ENCODE data around the gene GRID1.

GRCh38 chr10:85643845-85644525 lies 722.6 kb downstream of the GRID1 start:
- no peak for TF ChIP-seq POLR2AphosphoS5 (IDR thresholded peaks at IDR 0.05; ENCODE audit: low read depth, low read length)
- TF ChIP-seq RCOR1 (IDR thresholded peaks at IDR 0.05; ENCODE audit: low read length), result no peak
- no peak for TF ChIP-seq MXI1 (IDR thresholded peaks at IDR 0.05; ENCODE audit: low read depth, low read length)
- TF ChIP-seq NRF1 (IDR thresholded peaks at IDR 0.05; ENCODE audit: low read depth, low read length), result no peak
- TF ChIP-seq, protein P1, sequence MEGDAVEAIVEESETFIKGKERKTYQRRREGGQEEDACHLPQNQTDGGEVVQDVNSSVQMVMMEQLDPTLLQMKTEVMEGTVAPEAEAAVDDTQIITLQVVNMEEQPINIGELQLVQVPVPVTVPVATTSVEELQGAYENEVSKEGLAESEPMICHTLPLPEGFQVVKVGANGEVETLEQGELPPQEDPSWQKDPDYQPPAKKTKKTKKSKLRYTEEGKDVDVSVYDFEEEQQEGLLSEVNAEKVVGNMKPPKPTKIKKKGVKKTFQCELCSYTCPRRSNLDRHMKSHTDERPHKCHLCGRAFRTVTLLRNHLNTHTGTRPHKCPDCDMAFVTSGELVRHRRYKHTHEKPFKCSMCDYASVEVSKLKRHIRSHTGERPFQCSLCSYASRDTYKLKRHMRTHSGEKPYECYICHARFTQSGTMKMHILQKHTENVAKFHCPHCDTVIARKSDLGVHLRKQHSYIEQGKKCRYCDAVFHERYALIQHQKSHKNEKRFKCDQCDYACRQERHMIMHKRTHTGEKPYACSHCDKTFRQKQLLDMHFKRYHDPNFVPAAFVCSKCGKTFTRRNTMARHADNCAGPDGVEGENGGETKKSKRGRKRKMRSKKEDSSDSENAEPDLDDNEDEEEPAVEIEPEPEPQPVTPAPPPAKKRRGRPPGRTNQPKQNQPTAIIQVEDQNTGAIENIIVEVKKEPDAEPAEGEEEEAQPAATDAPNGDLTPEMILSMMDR (IDR thresholded peaks at IDR 0.05), result no peak
- no peak for TF ChIP-seq EP300 (IDR thresholded peaks at IDR 0.05; ENCODE audit: borderline replicate concordance in 1 of 2, low read depth in 1 of 2, low read length in 1 of 2)
- TF ChIP-seq TAF1 (IDR thresholded peaks at IDR 0.05; ENCODE audit: borderline replicate concordance, low read depth, low read length), result no peak
- TF ChIP-seq, protein P2, sequence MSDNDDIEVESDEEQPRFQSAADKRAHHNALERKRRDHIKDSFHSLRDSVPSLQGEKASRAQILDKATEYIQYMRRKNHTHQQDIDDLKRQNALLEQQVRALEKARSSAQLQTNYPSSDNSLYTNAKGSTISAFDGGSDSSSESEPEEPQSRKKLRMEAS (IDR thresholded peaks at IDR 0.05; ENCODE audit: low read depth), result no peak
- no peak for TF ChIP-seq GATA2 (CRISPR knock-in tag; IDR thresholded peaks at IDR 0.05)
